Natural killer cell (primary cell): ENCODE data around the gene CMPK1. TPM values are rescaled to one million over a fixed set of nuclear protein-coding genes. Genes with fewer than 3 reads are reported as not detected.

Experiments used
- ATAC-seq, 3 donors: fragments of 150-1000 bp in 2 of 3; fragments of 200-7000 bp in 1 of 3; cut with Tn5 transposase; 1 replicate in 1 of 3; 2 replicates in 2 of 3; pipeline ENCODE4 v1.10.0; 2021; ENCODE audit warnings: mild to moderate bottlenecking in 2 of 3, moderate library complexity in 2 of 3
- DNase-seq, 2 donors: peaks; one replicate each; pipeline versions ENCODE4 v3.0.0 to v3.0.0-alpha.2; 2013 to 2021; ENCODE audit warnings: mixed read lengths in 1 of 2
- H3K27ac ChIP-seq: one replicate; pipeline ENCODE4 v1.5.1; 2013; ENCODE audit warnings: mild to moderate bottlenecking, low read length
- H3K27me3 ChIP-seq: one replicate; pipeline ENCODE4 v1.6.1; 2013; ENCODE audit warnings: low read length; ENCODE audit not compliant: control insufficient read depth, insufficient read depth
- H3K36me3 ChIP-seq: one replicate; pipeline ENCODE4 v1.6.1; 2013; ENCODE audit warnings: low read length; ENCODE audit not compliant: control insufficient read depth, insufficient read depth
- H3K4me1 ChIP-seq: one replicate; pipeline ENCODE4 v1.6.1; 2013; ENCODE audit warnings: low read length; ENCODE audit not compliant: control insufficient read depth, insufficient read depth
- H3K4me3 ChIP-seq: one replicate; pipeline ENCODE4 v1.5.1; 2013; ENCODE audit warnings: low read length
- H3K9me3 ChIP-seq: one replicate; pipeline ENCODE4 v1.6.1; 2013; ENCODE audit warnings: low read length; ENCODE audit not compliant: control insufficient read depth, insufficient read depth
- H3K27ac Mint-ChIP-seq, 2 donors: one replicate each; pipeline ENCODE4 v1.8.0; 2022; ENCODE audit warnings: mild to moderate bottlenecking in 2 of 2, mixed read lengths in 2 of 2, moderate library complexity in 1 of 2
- H3K27me3 Mint-ChIP-seq, 2 donors: one replicate each; pipeline ENCODE4 v1.8.0; 2022; ENCODE audit warnings: low read depth in 2 of 2, mixed read lengths in 2 of 2
- H3K36me3 Mint-ChIP-seq: one replicate; pipeline ENCODE4 v1.8.0; 2022; ENCODE audit warnings: mixed read lengths
- H3K4me1 Mint-ChIP-seq, 2 donors: one replicate each; pipeline ENCODE4 v1.8.0; 2022; ENCODE audit warnings: mixed read lengths in 2 of 2
- H3K4me3 Mint-ChIP-seq: one replicate; pipeline ENCODE4 v1.8.0; 2022; ENCODE audit warnings: mild to moderate bottlenecking, moderate library complexity, mixed read lengths
- H3K9me3 Mint-ChIP-seq, 2 donors: one replicate each; pipeline ENCODE4 v1.8.0; 2022; ENCODE audit warnings: mixed read lengths in 2 of 2
- CTCF ChIP-seq: fragments of 200-600 bp; IDR thresholded peaks from one replicate; pipeline ENCODE4 v1.8.0; 2022; ENCODE audit warnings: antibody characterized with exemption
- WGBS: methylation state at CpG from one replicate; pipeline ENCODE4 v1.1.7; 2013; ENCODE audit warnings: missing lambda C conversion rate; ENCODE audit not compliant: insufficient coverage; 5-methylcytosine and 5-hydroxymethylcytosine counted together
- intact Hi-C: fragments of 100-400 bp; cut with micrococcal nuclease; formaldehyde crosslinking; loops from one replicate; pipeline ENCODE4 v1.14.2; 2022
- total RNA-seq, 4 donors: library from RNA; stranded (reverse); fragments of 120-200 nt in 1 of 4; gene quantifications; one replicate each; pipeline versions ENCODE4 v1.2.3 to v1.2.4, GENCODE V29; 2013 to 2022

The CMPK1 gene
- total RNA-seq, 3 donors from 2014 or later (not counting 1 experiment from before 2014, with no cell fraction given) = 70.6 to 76.1 (median 74.1) TPM

GRCh38 chr1:47324682-47325081 lies 8.9 kb upstream of the CMPK1 start:
- no peak for TF ChIP-seq CTCF
- Histone ChIP-seq H3K27ac (no peak overlapping the region), H3K27me3 (no peaks in the 10 kb centered on the region), H3K4me3 (no peak overlapping the region), H3K4me1 (no peaks in the 10 kb centered on the region), H3K36me3 (no peaks in the 10 kb centered on the region), H3K9me3 (no peaks in the 10 kb centered on the region)
- Mint-ChIP-seq H3K4me3 (no peak overlapping the region), H3K9me3 (no peaks in the 10 kb centered on the region), H3K36me3 (no peaks in the 10 kb centered on the region), H3K4me1 (no peaks in the 10 kb centered on the region), H3K27me3 (no peaks in the 10 kb centered on the region), H3K27ac (no peak overlapping the region)
- 77% methylated on average over 2 of the region's 3 CpGs for whole genome bisulfite sequencing
- ATAC-seq (no peak), DNase-seq (no peak)
- intact Hi-C loops = no loop called here

- Mint-ChIP-seq H3K4me3 (no peak overlapping the region), H3K27me3 (no peaks in the 10 kb centered on the region), H3K36me3 (no peaks in the 10 kb centered on the region)
These were observed 8.1 kb upstream of the CMPK1 start for GRCh38 chr1:47325528-47325927.

GRCh38 chr1:47326271-47326670 lies 7.3 kb upstream of the CMPK1 start:
- TF ChIP-seq CTCF = no peak
- H3K4me3 Mint-ChIP-seq = no peak overlapping the region
- H3K9me3 Mint-ChIP-seq = no peaks in the 10 kb centered on the region
- intact Hi-C loops = no loop called here
- no peak overlapping the region for H3K27ac ChIP-seq
- H3K4me1 Mint-ChIP-seq = no peaks in the 10 kb centered on the region
- DNase-seq = no peak
- 74% methylated on average over 2 of the region's 2 CpGs for WGBS
- no peaks in the 10 kb centered on the region for H3K27me3 Mint-ChIP-seq
- H3K4me1 ChIP-seq = no peaks in the 10 kb centered on the region
- no peaks in the 10 kb centered on the region for H3K36me3 Mint-ChIP-seq
- H3K27me3 ChIP-seq = no peaks in the 10 kb centered on the region
- no peaks in the 10 kb centered on the region for H3K9me3 ChIP-seq
- no peak for ATAC-seq
- no peaks in the 10 kb centered on the region for H3K36me3 ChIP-seq
- H3K27ac Mint-ChIP-seq = no peak overlapping the region
- H3K4me3 ChIP-seq = no peak overlapping the region

More at GRCh38 chr1:47325528-47325927, 8.1 kb upstream of the CMPK1 start:
- Mint-ChIP-seq H3K9me3 (no peaks in the 10 kb centered on the region), H3K4me1 (no peaks in the 10 kb centered on the region), H3K27ac (no peak overlapping the region)
- H3K4me3 ChIP-seq = no peak overlapping the region
- intact Hi-C loops = no loop called here
- H3K27ac ChIP-seq = no peak overlapping the region
- no peaks in the 10 kb centered on the region for H3K27me3 ChIP-seq
- ATAC-seq = no peak
- DNase-seq = no peak
- no peaks in the 10 kb centered on the region for H3K9me3 ChIP-seq
- no peaks in the 10 kb centered on the region for H3K4me1 ChIP-seq
- 93% methylated on average over 2 of the region's 2 CpGs for WGBS
- H3K36me3 ChIP-seq = no peaks in the 10 kb centered on the region
- TF ChIP-seq CTCF = no peak

- H3K27me3 ChIP-seq = no peaks in the 10 kb centered on the region
These were observed 4.6 kb upstream of the CMPK1 start for GRCh38 chr1:47328992-47329391.

More at GRCh38 chr1:47328992-47329391, 4.6 kb upstream of the CMPK1 start:
- no peaks in the 10 kb centered on the region for H3K36me3 Mint-ChIP-seq
- no peak for TF ChIP-seq CTCF
- Histone ChIP-seq H3K4me3 (no peak overlapping the region), H3K4me1 (peaks cover 9% of the 10 kb centered on the region), H3K27ac (no peak overlapping the region), H3K9me3 (no peaks in the 10 kb centered on the region), H3K36me3 (no peaks in the 10 kb centered on the region)
- H3K9me3 Mint-ChIP-seq = no peaks in the 10 kb centered on the region
- intact Hi-C loops = no loop called here
- no peaks in the 10 kb centered on the region for H3K4me1 Mint-ChIP-seq
- no peaks in the 10 kb centered on the region for H3K27me3 Mint-ChIP-seq
- no peak for DNase-seq
- ATAC-seq = no peak
- H3K27ac Mint-ChIP-seq = no peak overlapping the region
- 89% methylated on average over 3 of the region's 3 CpGs for WGBS
- no peak overlapping the region for H3K4me3 Mint-ChIP-seq
